GM15510 (cell line): ENCODE measurements around the gene NACC2.

Source experiments
- POLR2A ChIP-seq: IDR thresholded peaks from 3 replicates; pipeline ENCODE4 v1.6.1; 2011; ENCODE audit warnings: borderline replicate concordance; ENCODE audit not compliant: insufficient read length; ENCODE audit errors: extremely low read depth

NACC2 gene

GRCh38 chr9:135985459-135985774 lies 109.7 kb downstream of the NACC2 start:
- TF ChIP-seq POLR2A = no peak

- TF ChIP-seq POLR2A = no peak
These were observed 110.9 kb downstream of the NACC2 start for GRCh38 chr9:135984072-135984710.

- TF ChIP-seq POLR2A = no peak
These were observed 111.6 kb downstream of the NACC2 start for GRCh38 chr9:135983208-135984071.

DNA sequence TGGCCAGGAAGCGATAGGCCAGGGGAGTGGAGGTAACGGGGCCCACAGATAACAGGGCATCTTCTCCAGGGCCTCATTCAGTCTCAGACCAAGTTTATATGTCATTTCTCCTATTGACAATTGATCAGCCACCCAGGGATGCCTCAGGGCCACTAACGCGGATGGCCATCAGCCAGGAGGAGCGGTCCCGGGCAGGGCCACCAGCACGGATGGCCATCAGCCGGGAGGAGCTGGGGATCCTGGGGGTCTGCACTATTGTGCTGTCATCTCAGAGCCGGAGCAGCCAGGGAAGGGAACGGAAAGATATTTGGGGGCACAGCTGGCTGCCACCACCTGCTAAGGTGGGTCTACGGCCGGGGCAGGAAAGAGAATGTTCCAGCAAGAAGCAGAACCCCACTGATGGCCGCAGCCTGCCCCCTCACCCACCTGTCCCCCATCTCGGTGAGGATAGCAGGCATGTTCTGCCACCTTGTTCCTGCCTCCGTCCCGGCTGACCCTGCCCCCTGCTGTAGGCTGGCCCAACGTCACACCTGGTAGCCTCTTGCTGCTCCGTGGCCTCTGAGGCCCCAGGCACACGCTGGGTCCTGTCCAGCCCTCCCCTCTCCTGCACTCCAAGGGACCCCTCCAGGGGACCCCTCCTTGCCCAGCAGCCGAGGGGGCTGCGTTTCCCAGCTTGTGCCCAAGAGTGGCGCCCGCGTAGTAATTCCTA lies 112.4 kb downstream of the NACC2 start:
- no peak for TF ChIP-seq POLR2A

GRCh38 chr9:135980926-135981630 lies 114.0 kb downstream of the NACC2 start:
- TF ChIP-seq POLR2A = no peak

DNA sequence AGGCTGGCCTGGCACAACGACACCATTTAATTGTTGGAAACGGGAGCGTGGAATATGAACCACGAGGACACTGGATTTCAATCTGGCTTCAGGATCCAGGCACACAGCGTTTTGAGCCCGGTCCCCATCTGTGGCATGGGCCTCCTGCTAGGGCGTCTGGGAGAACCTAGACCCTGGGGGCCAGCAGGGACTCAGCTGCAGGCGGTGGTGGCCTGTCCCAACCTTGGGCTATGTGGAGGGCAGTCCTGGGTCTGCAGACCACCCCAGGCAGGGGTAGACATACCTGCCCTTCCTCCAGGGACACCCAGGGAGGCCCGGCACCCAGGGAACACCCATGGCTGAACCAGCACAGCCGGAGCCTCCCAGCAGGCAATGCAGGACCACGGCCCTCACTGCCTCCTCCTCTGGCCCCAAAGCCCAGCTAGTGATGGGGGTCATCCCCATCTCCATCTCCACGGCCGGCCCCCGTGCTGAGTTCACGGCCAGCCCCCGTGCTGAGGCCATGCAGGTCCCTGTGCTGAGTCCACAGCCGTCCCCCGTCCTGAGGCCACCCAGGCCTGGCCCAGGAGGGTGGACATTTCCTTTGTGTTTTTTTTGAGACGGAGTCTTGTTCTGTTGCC lies 115.4 kb downstream of the NACC2 start:
- TF ChIP-seq POLR2A = no peak

DNA sequence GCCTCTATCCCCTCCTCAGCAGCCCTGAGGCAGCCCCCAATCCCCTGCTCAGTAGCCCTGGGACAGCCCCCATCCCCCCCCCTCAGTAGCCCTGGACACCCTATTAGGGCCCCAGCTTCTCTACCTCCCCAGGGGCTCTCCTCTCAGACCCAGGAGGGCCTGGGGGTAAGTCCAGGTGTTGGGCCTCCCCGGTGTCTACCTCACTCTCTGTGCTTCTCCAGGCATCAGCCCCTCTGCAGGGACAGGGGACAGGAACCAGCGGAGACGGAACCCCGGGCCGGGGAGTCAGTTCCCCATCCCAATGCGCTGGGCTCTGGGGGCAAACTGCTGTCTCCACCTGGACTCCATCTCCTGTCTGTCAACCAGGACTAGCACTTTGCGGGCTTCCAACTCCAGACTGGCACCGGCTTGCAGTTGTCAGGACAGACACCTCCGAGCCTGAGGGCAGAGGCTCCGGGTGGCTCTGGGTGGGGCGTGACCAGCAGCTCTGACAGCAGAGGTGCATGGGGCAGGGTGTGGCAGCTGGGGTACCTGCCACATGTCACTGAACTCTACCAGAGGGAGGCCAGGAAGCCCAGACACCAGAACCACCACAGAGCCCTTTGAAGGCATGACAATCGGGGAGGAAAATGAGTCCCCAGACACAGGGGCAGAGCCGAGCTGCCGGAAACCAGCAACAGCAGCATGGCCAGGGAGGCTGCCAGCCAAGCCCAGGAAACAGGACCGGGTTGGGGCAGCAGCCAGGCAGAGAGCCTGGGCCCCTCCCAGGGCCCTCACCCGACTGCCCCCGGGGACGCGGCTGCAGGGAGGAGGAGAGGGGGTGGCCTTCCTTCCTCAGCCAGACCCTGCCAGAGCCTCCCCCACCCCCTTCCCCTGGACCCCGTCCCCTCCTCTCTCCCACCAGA lies 116.2 kb downstream of the NACC2 start:
- TF ChIP-seq POLR2A = no peak

DNA sequence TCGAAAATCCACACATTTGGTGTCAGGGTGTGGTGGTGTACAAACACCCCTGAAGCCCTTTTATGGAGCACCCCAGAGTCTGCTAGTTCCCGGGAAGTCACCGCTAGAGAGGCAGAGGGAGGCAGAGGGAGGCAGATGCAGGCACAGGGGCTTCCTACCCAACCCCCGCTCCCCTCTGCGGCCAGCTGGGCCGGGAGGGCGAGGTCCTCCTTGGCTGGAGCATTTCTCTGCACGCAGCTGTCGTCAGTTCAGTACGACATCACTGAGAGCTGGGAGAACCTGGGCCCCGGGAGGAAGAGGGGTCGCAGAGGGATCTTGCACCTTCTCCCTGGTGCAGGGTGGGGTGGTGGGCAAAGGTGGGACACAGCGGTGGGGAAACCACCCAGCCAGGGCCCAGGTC lies 118.1 kb downstream of the NACC2 start:
- TF ChIP-seq POLR2A = no peak

- TF ChIP-seq POLR2A = no peak
These were observed 118.6 kb downstream of the NACC2 start for GRCh38 chr9:135976531-135976930.

GRCh38 chr9:135975834-135976233 lies 119.3 kb downstream of the NACC2 start:
- TF ChIP-seq POLR2A = no peak

DNA sequence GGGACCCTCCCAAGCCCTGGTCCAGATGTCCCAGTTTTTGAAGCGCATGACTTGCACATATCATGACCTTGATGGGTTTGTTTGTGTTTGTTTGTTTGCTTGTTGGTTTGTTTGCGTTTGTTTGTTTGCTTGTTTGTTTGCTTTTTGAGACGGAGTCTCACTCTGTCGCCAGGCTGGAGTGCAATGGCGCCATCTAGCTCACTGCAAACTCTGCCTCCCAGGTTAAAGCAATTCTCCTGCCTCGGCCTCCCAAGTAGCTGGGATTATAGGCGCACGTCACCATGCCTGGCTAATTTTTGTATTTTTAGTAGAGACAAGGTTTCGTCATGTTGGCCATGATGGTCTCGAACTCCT lies 120.9 kb downstream of the NACC2 start:
- TF ChIP-seq POLR2A = no peak

DNA sequence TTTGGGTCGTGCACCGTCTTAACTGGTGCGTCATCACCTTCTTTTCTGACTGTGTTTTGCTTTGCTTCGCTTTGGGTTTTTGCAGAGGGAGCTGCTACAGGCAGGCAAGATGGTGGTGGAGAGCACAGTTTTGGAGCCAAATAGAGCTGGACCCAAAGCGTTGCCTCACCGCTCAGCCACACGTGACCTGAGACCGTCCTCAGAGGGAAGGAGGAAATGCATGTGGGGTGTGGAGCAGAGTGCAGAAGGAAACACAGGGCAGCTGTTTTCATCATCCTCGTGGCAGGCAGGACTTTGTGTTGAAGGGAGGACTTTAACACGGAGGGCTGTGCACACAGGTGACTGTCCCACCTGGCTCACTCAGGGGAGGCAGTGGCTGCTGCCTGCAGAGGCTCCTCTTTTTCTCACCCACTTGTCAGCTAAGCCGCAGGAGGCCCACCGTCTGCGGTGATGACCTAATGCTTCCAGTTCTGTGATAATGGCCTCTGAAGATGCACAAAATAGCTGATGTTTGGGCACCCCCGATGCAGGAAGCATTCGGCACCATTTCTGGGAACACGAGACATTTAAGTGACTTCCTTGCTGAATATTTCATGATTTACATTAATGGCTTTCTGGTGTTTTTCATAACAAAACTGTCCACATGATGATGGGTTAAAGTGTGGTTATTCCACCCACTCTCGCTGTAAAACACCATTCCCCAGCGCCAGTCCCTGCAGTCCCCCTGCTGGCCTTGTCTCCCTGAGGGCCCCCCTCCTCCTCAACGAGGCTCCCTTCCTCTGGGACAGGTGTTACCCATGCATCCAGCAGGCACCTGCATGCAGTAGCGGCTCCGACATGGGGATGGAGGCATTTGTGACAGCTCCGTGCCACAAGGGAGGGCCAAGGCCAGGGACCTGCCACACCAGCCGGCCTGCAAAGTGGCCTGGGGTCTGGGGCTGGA lies 121.5 kb downstream of the NACC2 start:
- TF ChIP-seq POLR2A = no peak

- no peak for TF ChIP-seq POLR2A
These were observed 123.2 kb downstream of the NACC2 start for GRCh38 chr9:135971892-135972291.

- TF ChIP-seq POLR2A = no peak
These were observed 123.8 kb downstream of the NACC2 start for GRCh38 chr9:135971111-135971766.
